Measurements from ENCODE around the gene MTMR1.

GRCh38 chrX:150772150-150772970 lies 79.2 kb downstream of the MTMR1 start:
- TF ChIP-seq EZH2 (IDR thresholded peaks at IDR 0.05) (no peak), POLR2AphosphoS5 (IDR thresholded peaks at IDR 0.05; ENCODE audit: borderline replicate concordance, low read depth, low read length) (no peak)
